Loucy (cell line): Measurements from ENCODE around the gene ADCY2.
"Not testable (repeated sequence)": the region's sequence is repeated elsewhere in the genome, so short reads cannot be mapped to it uniquely, and the experiment has no call there.

Source experiments
- H2AFZ ChIP-seq: fragments of 200-600 bp; sonication (generic); 2 replicates; pipeline ENCODE4 v1.6.0; 2016; ENCODE audit warnings: antibody characterized with exemption, mild to moderate bottlenecking, low read length, moderate library complexity
- H3F3A ChIP-seq: fragments of 200-600 bp; 2 replicates; pipeline ENCODE4 v1.6.0; 2016; ENCODE audit warnings: antibody characterized with exemption, low read depth, mild to moderate bottlenecking
- H3K27me3 ChIP-seq: fragments of 200-600 bp; sonication (generic); 2 replicates; pipeline ENCODE4 v1.6.1; 2014; ENCODE audit warnings: low read length, mild to moderate bottlenecking; ENCODE audit not compliant: insufficient read depth, poor library complexity, severe bottlenecking
- H3K36me3 ChIP-seq: fragments of 200-600 bp; sonication (generic); 2 replicates; pipeline ENCODE4 v1.6.1; 2016; ENCODE audit warnings: low read length; ENCODE audit not compliant: insufficient read depth
- H3K4me1 ChIP-seq: fragments of 200-600 bp; sonication (generic); 2 replicates; pipeline ENCODE4 v1.5.1; 2014; ENCODE audit warnings: low read length, mild to moderate bottlenecking; ENCODE audit not compliant: insufficient read depth, poor library complexity, severe bottlenecking
- H3K4me2 ChIP-seq: fragments of 200-600 bp; sonication (generic); 2 replicates; pipeline ENCODE4 v1.6.0; 2014; ENCODE audit warnings: antibody characterized with exemption, low read length, low read depth, mild to moderate bottlenecking; ENCODE audit not compliant: poor library complexity, severe bottlenecking
- H3K4me3 ChIP-seq: fragments of 200-600 bp; sonication (generic); 2 replicates; pipeline ENCODE4 v1.5.1; 2014; ENCODE audit warnings: low read length, mild to moderate bottlenecking, mixed read lengths; ENCODE audit not compliant: poor library complexity, severe bottlenecking
- H3K79me2 ChIP-seq: fragments of 200-600 bp; sonication (generic); 2 replicates; pipeline ENCODE4 v1.6.1; 2014; ENCODE audit warnings: low read length; ENCODE audit not compliant: insufficient read depth
- H3K9ac ChIP-seq: fragments of 200-600 bp; sonication (generic); 2 replicates; pipeline ENCODE4 v1.6.0; 2014; ENCODE audit warnings: mild to moderate bottlenecking, low read depth, low read length, moderate library complexity; ENCODE audit not compliant: poor library complexity, severe bottlenecking
- H3K9me2 ChIP-seq: fragments of 200-600 bp; sonication (generic); replicated peaks from 2 replicates; pipeline ENCODE4 v1.6.1; 2016; ENCODE audit warnings: low read depth, low read length, mixed read lengths
- H3K9me3 ChIP-seq: fragments of 200-600 bp; sonication (generic); 2 replicates; pipeline ENCODE4 v1.6.1; 2014; ENCODE audit warnings: mild to moderate bottlenecking, antibody characterized with exemption, low read length, low read depth; ENCODE audit not compliant: insufficient read depth
- H4K20me1 ChIP-seq: fragments of 200-600 bp; sonication (generic); 2 replicates; pipeline ENCODE4 v1.6.0; 2014; ENCODE audit warnings: antibody characterized with exemption, low read length, mild to moderate bottlenecking; ENCODE audit not compliant: insufficient read depth, poor library complexity, severe bottlenecking
- CTCF ChIP-seq: fragments of 200-600 bp; sonication (generic); conservative IDR thresholded peaks from 2 replicates; pipeline ENCODE4 v1.5.1; 2014; ENCODE audit warnings: mild to moderate bottlenecking, antibody characterized with exemption, low read length
- EZH2phosphoT487 ChIP-seq: fragments of 200-600 bp; IDR thresholded peaks from 2 replicates; pipeline ENCODE4 v1.6.1; 2018; ENCODE audit warnings: antibody characterized with exemption, mild to moderate bottlenecking, moderate library complexity, borderline replicate concordance

ADCY2 gene

GRCh38 chr5:7422316-7423106, 26.6 kb downstream of the ADCY2 start:
- Histone ChIP-seq H3K27me3 (no peaks in the 10 kb centered on the region), H3K36me3 (no peaks in the 10 kb centered on the region), H3F3A (no peaks in the 10 kb centered on the region), H3K9me3 (peaks cover 4% of the 10 kb centered on the region; the same call in 1 of the 2 replicates), H3K4me2 (no peak overlapping the region), H3K4me3 (no peak overlapping the region), H3K79me2 (no peaks in the 10 kb centered on the region), H2AFZ (no peak overlapping the region), H4K20me1 (no peaks in the 10 kb centered on the region), H3K4me1 (no peaks in the 10 kb centered on the region), H3K9me2 (no peaks in the 10 kb centered on the region), H3K9ac (no peak overlapping the region)
- TF ChIP-seq CTCF (no peak), EZH2phosphoT487 (no peak)

- H3K79me2 ChIP-seq, H2AFZ ChIP-seq, H3K9ac ChIP-seq, H3K9me3 ChIP-seq, H4K20me1 ChIP-seq, H3K27me3 ChIP-seq, H3F3A ChIP-seq, H3K4me3 ChIP-seq, H3K4me2 ChIP-seq, H3K36me3 ChIP-seq, H3K4me1 ChIP-seq, H3K9me2 ChIP-seq: not testable (repeated sequence)
Observed at GRCh38 chr5:7423231-7423630, 27.3 kb downstream of the ADCY2 start.

GRCh38 chr5:7425830-7426229, 29.9 kb downstream of the ADCY2 start:
- H3K27me3 ChIP-seq = no peaks in the 10 kb centered on the region
- no peaks in the 10 kb centered on the region for H3K4me1 ChIP-seq
- peaks cover under 1% of the 10 kb centered on the region; the same call in 1 of the 2 replicates for H3K9me3 ChIP-seq
- no peaks in the 10 kb centered on the region for H3K36me3 ChIP-seq
- TF ChIP-seq EZH2phosphoT487 (no peak), CTCF (no peak)
- H2AFZ ChIP-seq = no peak overlapping the region
- no peak overlapping the region for H3K9ac ChIP-seq
- H3K4me3 ChIP-seq = no peak overlapping the region
- no peaks in the 10 kb centered on the region for H3K9me2 ChIP-seq
- no peaks in the 10 kb centered on the region for H3F3A ChIP-seq
- no peak overlapping the region for H3K4me2 ChIP-seq
- H4K20me1 ChIP-seq = no peaks in the 10 kb centered on the region
- H3K79me2 ChIP-seq = no peaks in the 10 kb centered on the region

- Histone ChIP-seq H3K4me1 (no peaks in the 10 kb centered on the region), H4K20me1 (no peaks in the 10 kb centered on the region), H3K9me3 (no peaks in the 10 kb centered on the region; the same call in 1 of the 2 replicates), H3K4me3 (no peak overlapping the region), H3F3A (no peaks in the 10 kb centered on the region), H3K9ac (no peak overlapping the region), H3K36me3 (no peaks in the 10 kb centered on the region), H2AFZ (no peak overlapping the region), H3K9me2 (no peaks in the 10 kb centered on the region), H3K27me3 (no peaks in the 10 kb centered on the region), H3K4me2 (no peak overlapping the region), H3K79me2 (no peaks in the 10 kb centered on the region)
- TF ChIP-seq EZH2phosphoT487 = no peak
- no peak for TF ChIP-seq CTCF
Observed at GRCh38 chr5:7426284-7426683, 30.3 kb downstream of the ADCY2 start.
